ENCODE data around the gene CCDC88C.
"Not testable (repeated sequence)": the region's sequence is repeated elsewhere in the genome, so short reads cannot be mapped to it uniquely, and the experiment has no call there.

Gene CCDC88C

DNA sequence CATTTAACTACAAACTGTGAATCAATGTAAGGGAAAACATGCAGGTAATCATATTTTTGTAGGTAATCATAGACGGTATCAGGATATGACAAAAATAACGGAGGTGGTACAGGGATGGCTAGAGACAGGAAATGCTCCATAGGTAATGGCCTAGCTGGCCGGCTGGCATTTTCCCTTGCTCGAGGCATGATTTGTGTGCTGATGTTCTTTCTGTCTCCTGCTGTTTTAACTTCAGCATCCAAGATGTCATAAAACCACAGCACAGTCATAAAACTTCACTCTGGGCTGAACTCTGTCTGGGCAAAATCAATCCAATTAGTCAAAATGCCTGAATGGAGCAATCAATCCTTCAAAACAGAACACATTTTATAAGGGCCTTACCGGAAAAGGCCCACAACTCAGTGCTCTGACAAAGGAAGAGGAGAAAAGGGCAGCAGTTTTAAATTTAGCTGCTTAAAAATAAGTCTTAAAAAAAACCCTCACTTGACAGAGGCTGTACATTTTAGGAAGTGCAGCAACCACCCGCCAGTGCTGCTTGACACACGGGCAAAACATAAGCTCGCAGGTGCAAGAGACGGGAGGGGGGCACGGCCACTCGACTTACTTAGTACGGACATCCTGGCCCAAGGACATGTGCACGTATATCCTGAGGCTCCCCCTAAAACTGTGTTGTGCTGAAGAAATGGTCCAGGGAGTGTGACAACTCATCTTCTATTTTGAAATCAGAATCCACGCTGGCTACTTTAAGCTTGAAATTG lies 132.7 kb downstream of the CCDC88C start:
- DNase-seq: no peak

DNA sequence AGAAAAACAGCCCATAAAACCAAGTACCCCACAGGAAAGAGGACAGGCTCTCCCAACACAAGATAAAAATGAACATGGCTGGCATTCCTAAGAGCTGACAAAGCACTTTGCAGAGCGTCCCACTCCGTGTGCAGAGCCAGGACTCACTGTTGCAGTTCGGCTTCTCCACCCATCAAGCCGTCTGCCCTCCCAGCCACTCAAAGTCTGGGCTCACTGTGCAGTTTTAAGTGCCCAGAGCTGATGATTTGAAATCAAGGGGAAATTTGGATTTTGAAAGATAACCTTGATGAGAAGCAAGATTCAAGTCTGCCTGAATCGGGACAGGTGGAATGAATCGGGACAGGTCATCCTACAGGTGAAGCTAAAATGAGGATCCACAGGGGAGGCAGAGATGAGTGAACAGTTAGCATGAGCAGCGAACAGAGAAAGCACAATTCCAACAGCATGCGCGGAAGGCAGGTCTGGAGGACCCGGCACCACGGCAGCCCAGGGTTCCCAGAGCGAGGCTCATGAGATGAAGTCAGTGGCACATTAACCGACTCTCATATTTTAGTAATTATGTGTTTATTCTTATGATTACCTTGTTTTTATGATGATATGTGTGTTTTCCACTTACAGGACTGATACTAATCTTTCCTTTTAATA lies 133.4 kb downstream of the CCDC88C start:
- DNase-seq: no peak

- no peak for DNase-seq
These were observed 134.0 kb downstream of the CCDC88C start for GRCh38 chr14:91283666-91284065.

DNA sequence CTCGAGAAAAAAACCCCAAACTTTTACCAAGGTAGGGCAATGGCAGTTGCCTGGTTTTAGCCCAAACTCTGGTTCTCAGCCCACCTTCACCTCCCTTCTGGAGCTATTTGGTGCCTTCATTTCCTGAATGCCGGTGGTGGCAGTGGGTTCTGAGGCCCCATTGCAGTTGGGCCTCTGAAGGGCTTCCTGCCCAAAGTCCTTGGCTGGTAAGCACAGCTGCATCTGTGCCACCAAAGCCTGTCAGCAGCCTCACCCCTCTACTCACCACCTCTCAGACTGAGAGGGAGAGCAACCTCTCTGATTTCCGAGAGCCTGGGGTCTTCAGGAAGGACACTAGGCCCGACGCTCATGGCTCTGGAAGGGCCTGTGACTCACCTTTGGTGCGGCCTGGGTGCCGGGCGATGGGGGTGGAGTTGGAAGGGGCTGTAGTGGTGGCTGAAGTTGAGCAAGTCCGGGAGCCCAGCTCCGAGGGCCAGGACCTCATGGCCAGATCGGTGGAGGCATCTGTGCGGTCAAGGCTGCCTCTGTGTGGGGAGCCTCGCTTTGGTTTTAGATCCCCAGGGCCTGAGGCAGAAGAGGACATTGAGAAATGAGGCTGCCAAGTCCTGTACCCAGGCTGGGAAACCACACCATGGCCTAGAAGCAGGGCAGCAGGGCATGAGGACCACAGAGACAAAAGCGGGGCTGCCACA lies 134.5 kb downstream of the CCDC88C start:
- DNase-seq: no peak

- no peak for DNase-seq
These were observed 136.3 kb downstream of the CCDC88C start for GRCh38 chr14:91281346-91281745.

DNA sequence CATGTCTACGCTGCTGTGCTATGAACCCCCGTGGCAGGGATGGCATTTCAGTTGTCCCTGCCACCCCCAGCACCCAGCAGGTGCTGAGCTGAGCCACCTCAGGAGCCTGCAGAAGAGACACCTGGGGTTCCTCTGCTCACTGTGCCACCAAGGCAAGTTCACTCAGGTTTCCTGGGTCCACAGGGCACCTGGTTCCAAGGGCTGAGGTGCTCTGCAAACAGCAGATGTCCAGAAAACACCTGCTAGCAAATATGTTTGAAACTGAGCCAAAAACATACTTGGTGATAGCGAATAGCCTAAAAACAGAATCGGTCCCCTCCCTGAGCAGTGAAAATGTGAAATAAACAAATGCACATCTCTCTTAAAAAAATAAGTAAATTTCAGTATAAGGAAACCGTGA lies 137.5 kb downstream of the CCDC88C start:
- DNase-seq: no peak

DNA sequence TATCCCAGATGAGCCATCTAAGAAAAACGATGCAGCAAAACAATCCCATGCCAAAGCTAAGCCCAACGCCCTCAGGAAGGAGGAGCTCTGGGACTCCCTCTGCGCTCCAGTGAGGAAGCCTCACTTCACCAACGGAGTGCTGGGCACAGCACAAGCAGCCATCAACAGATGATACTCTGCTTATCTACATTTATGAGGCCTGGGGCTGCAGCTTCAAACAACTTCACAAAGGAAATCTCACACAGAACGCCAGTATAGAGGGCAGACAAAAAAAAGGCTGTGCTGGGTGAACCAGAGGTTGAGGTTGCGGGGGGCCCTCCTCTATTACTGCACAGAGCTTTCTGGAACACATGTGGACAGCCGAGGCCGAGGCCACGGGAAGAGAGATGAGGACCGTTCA lies 138.3 kb downstream of the CCDC88C start:
- no peak for DNase-seq

GRCh38 chr14:91278383-91278715 lies 139.3 kb downstream of the CCDC88C start:
- no peak for DNase-seq

DNA sequence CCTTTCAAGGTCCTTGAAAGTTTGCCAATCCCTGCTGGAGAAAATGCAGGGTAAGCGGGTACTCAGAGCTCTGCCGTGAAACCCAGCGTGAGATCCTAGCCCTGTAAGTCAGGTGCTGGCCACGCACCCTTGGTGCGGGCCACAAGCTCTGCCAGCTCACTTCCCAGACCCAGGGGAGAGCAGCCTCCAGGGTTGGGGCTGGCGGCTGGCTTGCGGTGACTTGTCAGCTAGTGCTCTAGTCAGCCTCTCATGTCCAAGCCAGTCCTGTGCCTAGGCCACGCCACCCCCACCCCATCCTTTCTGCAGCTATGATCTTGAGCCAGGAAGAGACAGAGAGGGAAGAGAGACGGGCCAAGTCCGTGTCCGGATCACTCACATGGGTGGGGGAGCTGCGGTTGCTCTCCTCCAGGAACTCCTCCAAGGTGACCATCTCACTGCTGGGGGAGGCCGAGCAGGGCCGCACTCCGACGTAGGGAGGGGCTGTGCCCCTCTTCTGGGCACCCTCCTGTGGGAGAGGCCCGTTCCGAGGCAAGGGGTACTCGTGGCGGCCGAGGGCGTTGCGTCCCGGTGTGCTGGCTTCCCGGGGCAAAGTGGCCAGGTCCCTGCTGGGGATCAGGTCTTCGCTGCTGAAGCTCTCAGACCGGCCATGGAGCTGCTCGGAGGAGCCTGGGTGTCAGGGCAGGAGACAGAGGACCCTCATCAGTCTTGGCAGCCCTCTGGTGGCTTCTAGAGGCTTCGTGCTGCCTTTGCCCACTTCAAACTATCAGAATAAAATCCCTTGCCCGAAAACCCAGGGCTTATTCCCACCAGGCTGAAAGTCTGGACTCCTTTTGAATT lies 139.9 kb downstream of the CCDC88C start:
- no peak for DNase-seq

- no peak for DNase-seq
These were observed 142.8 kb downstream of the CCDC88C start for GRCh38 chr14:91274796-91275195.

- DNase-seq: no peak
These were observed 143.7 kb downstream of the CCDC88C start for GRCh38 chr14:91273885-91274273.

DNA sequence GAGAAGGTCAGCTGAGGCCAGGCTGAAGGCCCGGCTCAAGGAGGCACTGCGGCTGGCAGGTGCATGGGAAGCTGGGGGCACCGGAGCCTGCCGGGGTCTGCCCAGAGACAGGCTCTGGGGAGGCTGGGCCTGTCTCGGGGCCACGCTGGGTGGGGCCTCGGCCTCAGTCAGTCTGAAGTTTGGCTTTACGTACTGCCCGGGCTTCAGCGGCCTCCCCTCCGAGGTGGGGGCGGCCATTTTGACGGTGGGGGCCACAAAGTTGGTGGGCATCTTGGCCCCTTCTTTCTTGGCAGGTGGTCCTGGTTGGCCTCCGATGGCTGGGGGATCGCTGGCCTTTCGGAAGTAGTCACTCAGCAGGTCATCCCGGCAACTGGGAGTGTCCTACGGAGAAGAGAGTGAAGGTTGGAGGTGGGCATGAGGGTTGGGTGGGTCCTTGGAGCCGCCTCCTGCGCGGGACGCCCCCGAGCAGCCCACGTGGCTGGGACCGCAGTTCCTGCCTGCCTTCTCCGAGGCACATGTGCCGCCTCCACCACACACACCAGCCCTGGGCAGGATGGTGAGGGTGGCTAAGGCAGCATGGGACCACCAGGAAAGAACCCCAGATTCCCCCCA lies 144.2 kb downstream of the CCDC88C start:
- no peak for DNase-seq

GRCh38 chr14:91272341-91273272 lies 145.0 kb downstream of the CCDC88C start:
- DNase-seq: no peak

GRCh38 chr14:91271639-91272038 lies 146.0 kb downstream of the CCDC88C start:
- DNase-seq: no peak

DNA sequence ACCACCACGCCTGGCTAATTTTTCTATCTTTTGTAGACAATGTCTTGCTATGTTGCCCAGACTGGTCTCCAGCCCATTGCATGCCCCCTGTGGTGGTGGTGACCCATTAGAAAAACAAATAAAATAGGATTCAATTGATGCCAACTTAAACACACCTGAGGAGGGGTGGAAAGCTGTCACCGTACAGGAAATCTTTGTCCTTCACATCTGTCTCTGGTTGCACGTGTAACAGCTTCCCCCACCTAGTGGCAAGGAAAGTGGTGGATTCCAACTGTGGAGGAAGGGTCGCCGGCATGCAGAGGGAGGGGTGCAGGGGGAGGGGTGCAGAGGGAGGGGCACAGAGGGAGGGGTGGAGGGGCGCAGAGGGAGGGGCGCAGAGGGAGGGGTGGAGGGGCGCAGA lies 147.0 kb downstream of the CCDC88C start:
- DNase-seq: no peak

DNA sequence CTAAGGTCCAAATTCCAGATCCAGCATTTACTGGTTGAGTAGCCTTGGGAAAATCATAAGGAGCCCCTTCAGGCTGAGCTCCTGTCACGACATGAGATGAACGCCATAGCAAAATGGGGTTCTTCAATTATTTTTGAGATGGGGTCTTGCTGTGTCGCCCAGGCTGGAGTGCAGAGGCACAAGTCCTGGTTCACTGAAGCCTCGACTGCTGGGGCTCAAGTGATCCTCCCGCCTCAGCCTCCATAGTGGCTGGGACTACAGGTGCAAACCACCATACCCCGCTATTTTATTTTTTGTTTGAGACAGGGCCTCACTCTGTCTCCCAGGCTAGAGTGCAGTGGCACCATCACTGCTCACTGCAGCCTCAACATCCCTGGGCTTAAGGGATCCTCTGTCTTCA lies 147.4 kb downstream of the CCDC88C start:
- no peak for DNase-seq

DNA sequence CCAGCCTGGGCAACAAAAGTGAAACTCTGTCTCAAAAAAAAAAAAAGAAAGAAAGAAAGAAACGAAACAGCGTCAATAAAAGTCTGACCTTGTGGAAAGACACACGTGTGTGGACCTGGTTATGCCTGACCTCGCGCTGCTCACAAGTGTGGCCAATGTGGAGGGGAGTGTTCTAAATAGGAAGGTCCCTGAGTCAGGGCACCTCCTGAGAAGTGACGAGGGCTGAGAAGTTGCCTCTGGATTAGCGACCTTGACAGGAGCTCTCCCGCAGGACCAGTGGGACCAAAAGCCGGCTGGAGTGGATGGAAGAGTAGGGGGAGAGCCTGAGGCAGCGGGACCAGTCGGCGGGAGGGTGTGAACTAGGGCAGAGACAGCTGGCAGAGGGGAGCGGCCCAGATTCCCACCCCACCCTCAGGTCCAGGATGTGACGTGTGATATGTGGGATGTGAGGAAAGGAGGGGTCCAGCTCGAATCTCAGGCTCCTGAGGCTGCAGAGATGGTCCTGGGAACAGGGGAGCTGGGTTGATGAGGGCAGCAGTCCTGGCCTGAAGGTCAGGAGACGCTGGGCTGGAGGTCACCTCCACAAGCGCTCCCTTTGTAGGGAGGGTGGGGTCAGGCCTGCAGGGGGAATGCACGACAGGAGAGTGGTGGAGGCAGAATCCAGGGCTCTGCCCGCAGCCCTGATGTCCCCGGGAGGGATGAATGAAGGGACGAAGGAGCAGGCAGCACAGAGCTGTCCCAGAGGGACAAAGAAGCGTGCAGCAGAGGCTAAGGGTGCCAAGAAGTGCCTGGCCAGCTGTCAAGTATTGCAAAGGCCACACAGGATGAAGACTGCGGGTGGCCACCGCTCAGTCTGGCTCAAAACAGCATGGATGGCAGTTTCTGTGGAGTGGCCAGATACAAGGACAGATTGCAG lies 148.3 kb downstream of the CCDC88C start:
- DNase-seq: no peak

- DNase-seq: no peak
These were observed 149.6 kb downstream of the CCDC88C start for GRCh38 chr14:91267965-91268437.

DNA sequence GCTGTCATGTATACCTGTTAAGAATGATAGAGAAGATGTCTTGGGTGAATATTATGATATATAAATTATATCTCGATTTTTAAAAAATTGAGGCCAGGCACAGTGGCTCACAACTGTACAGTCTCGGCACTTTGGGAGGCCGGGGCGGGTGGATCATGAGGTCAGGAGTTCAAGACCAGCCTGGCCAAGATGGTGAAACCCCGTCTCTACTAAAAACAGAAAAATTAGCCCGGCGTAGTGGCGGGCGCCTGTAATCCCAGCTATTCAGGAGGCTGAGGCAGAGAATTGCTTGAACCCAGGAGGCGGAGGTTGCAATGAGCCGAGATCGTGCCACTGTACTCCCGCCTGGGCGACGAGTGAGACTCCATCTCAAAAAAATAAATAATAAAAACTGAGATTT lies 151.3 kb downstream of the CCDC88C start:
- not testable (repeated sequence) for DNase-seq

DNA sequence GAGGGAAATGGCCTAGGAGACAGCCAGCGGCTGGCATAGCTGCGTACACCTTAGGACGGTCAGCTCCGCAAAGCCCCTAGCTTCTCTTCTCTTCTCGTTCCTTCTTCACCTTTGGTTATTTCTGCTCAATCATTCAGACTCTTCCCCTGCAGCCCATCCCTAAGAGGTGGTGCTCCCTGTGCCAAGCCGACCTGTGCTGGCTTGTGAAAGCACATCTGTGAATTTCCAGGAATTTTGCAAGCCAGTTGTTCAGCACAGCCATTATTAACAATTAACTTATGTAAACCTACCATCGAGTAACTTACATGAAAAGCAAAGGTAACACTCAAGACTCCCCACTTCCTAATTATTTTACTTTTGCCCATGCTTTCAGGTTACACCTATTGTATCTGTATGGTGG lies 152.2 kb downstream of the CCDC88C start:
- no peak for DNase-seq
